ENCODE data around the gene ECM2. TPM values are rescaled to one million over a fixed set of nuclear protein-coding genes. Genes with fewer than 3 reads are reported as not detected.
A peak's percentile ranks its signal among the peaks of the same experiment; 100 is the strongest.

The ECM2 gene
- total RNA-seq, 3 donors from 2014 or later: 1.0 to 5.0 (median 1.9) TPM

- Histone ChIP-seq H3K9me3 (no peaks in the 10 kb centered on the region), H3K4me3 (no peak overlapping the region), H3K4me1 (ENCODE audit: low read depth) (no peaks in the 10 kb centered on the region), H3K36me3 (ENCODE audit: low read depth) (no peaks in the 10 kb centered on the region)
- no peak for DNase-seq
- TF ChIP-seq CTCF (IDR thresholded peaks at IDR 0.05): no peak
- intact Hi-C loops (cut with DNase I, micrococcal nuclease): no loop called here
- ATAC-seq: no peak
Observed at GRCh38 chr9:92563116-92564100, 27.6 kb upstream of the ECM2 start.

GRCh38 chr9:92562461-92562967 lies 26.7 kb upstream of the ECM2 start:
- Histone ChIP-seq H3K4me3 (no peak overlapping the region), H3K4me1 (ENCODE audit: low read depth) (no peaks in the 10 kb centered on the region), H3K9me3 (no peaks in the 10 kb centered on the region), H3K36me3 (ENCODE audit: low read depth) (no peaks in the 10 kb centered on the region)
- no peak for TF ChIP-seq CTCF (IDR thresholded peaks at IDR 0.05)
- intact Hi-C loops (cut with DNase I, micrococcal nuclease): no loop called here
- peak in 2 of 3 donors; percentile 51 to 53 for DNase-seq
- peak; percentile 82 for ATAC-seq

- TF ChIP-seq CTCF (IDR thresholded peaks at IDR 0.05): no peak
- H3K36me3 ChIP-seq (ENCODE audit: low read depth): no peaks in the 10 kb centered on the region
- H3K9me3 ChIP-seq: no peaks in the 10 kb centered on the region
- no peak overlapping the region for H3K4me3 ChIP-seq
- ATAC-seq (peak; percentile 47), DNase-seq (no peak)
- H3K4me1 ChIP-seq (ENCODE audit: low read depth): no peaks in the 10 kb centered on the region
- intact Hi-C loops (cut with DNase I, micrococcal nuclease): no loop called here
Observed at GRCh38 chr9:92561374-92562330, 25.9 kb upstream of the ECM2 start.

GRCh38 chr9:92558612-92559374 lies 23.0 kb upstream of the ECM2 start:
- ATAC-seq: peak; percentile 64

More at GRCh38 chr9:92558612-92559374, 23.0 kb upstream of the ECM2 start:
- TF ChIP-seq CTCF (IDR thresholded peaks at IDR 0.05): no peak
- no peak overlapping the region for H3K4me3 ChIP-seq
- no peaks in the 10 kb centered on the region for H3K9me3 ChIP-seq
- intact Hi-C loops (cut with DNase I, micrococcal nuclease): no loop called here
- DNase-seq: peak; percentile 42 to 59 (median 55)
- H3K36me3 ChIP-seq (ENCODE audit: low read depth): no peaks in the 10 kb centered on the region
- no peaks in the 10 kb centered on the region for H3K4me1 ChIP-seq (ENCODE audit: low read depth)
